ENCODE results near the gene VPS33B.

Gene VPS33B

DNA sequence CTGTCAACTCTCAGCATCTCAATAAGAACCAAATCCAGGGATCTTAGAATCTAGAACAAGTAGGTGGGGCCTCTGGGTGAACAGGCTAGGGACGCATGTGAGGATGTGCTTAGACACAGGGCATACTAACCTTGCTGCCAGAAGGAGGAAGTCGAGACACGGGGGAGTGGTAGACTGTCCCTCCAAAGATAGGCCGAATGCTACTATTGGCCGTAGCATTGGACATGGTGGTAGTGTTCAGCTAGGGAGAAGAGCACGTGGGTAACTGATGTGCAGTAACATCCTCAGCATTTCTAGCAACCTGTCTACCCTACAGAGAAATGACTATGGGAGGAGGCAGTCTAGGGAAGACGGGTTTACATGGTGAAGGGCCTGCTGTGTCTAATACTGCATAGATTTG, 52.1 kb downstream of the VPS33B start:
- Histone ChIP-seq H3K4me2 (ENCODE audit: low read length) (no peak overlapping the region), H3K4me1 (ENCODE audit: control insufficient read depth, insufficient read depth, low read length) (no peaks in the 10 kb centered on the region), H3K9me3 (replicated peaks; ENCODE audit: low read length) (no peaks in the 10 kb centered on the region), H3K27me3 (ENCODE audit: control insufficient read depth, insufficient read depth, low read length) (no peaks in the 10 kb centered on the region), H3K36me3 (ENCODE audit: insufficient read depth, low read length) (peaks cover 43% of the 10 kb centered on the region), H3K9ac (ENCODE audit: low read depth, low read length) (no peak overlapping the region), H3K4me3 (ENCODE audit: low read length) (no peak overlapping the region)

DNA sequence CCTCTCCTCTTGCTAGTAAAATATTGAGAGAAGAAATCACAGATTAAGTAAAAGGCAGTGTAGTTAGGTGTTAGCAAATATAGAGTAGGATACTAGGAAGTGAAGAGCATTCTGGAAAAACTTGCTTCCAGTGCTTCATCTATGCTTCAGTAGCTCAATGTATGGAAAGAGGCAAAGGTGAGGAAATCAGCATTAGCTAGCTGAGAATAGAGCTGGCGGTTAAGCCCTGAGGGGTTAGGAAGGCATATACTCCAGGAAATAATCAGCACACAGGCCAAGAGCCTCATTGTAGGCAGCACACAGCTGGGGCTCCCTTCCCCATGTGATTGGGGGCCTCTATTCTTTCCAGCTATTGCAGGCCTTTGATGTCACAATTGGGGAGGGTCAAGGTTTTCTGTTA, 54.0 kb downstream of the VPS33B start:
- Histone ChIP-seq H3K27me3 (ENCODE audit: control insufficient read depth, insufficient read depth, low read length) (no peaks in the 10 kb centered on the region), H3K4me3 (ENCODE audit: low read length) (no peak overlapping the region), H3K4me2 (ENCODE audit: low read length) (no peak overlapping the region), H3K4me1 (ENCODE audit: control insufficient read depth, insufficient read depth, low read length) (no peaks in the 10 kb centered on the region), H3K9ac (ENCODE audit: low read depth, low read length) (no peak overlapping the region), H3K9me3 (replicated peaks; ENCODE audit: low read length) (no peaks in the 10 kb centered on the region), H3K36me3 (ENCODE audit: insufficient read depth, low read length) (peaks cover 47% of the 10 kb centered on the region)

DNA sequence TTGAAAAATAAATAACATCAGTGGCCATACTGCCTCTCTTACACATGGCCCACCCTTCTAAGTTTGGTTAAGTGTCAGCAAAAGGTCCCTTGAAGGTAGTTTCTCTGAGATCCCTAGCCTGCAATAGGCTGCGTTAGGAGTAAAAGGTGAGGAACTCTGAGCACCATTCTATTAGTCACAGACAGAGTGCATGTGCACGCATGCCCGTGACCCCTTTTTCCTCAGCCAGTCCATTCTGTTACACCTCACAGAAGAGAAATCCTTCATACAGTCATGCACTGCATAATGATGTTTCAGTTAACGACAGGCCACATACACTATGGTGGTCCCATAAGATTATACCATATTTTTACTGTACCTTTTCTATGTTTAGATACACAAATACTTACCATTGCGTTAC, 55.2 kb downstream of the VPS33B start:
- no peak overlapping the region for H3K4me3 ChIP-seq (ENCODE audit: low read length)
- no peaks in the 10 kb centered on the region for H3K4me1 ChIP-seq (ENCODE audit: control insufficient read depth, insufficient read depth, low read length)
- H3K36me3 ChIP-seq (ENCODE audit: insufficient read depth, low read length), result peaks cover 56% of the 10 kb centered on the region

DNA sequence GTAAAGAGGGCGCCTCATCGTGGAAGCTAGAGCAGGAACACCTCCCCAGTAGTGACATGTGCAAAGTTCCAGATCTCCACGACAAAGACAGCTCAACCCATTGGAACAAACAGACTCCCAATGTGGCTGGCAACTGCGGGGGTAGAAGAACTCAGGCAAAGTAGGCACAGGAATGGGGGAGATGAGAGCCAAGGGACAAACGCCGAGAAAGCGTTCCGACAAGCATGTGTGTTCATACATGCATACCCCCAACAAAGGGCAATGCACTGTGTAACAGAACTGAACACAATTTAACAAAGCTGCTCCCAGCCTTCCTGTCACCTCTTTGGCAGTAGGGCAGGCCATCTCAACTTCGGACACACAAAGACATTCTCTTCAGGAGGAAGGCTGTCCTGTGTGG, 56.1 kb downstream of the VPS33B start:
- no peaks in the 10 kb centered on the region for H3K9me3 ChIP-seq (replicated peaks; ENCODE audit: low read length)
- H3K27me3 ChIP-seq (ENCODE audit: control insufficient read depth, insufficient read depth, low read length), result no peaks in the 10 kb centered on the region
- no peak overlapping the region for H3K4me3 ChIP-seq (ENCODE audit: low read length)
- no peaks in the 10 kb centered on the region for H3K4me1 ChIP-seq (ENCODE audit: control insufficient read depth, insufficient read depth, low read length)
- no peak overlapping the region for H3K9ac ChIP-seq (ENCODE audit: low read depth, low read length)
- no peak overlapping the region for H3K4me2 ChIP-seq (ENCODE audit: low read length)
- peaks cover 65% of the 10 kb centered on the region for H3K36me3 ChIP-seq (ENCODE audit: insufficient read depth, low read length)

More for the DNA sequence above, 55.2 kb downstream of the VPS33B start:
- Histone ChIP-seq H3K27me3 (ENCODE audit: control insufficient read depth, insufficient read depth, low read length) (no peaks in the 10 kb centered on the region), H3K4me2 (ENCODE audit: low read length) (no peak overlapping the region), H3K9ac (ENCODE audit: low read depth, low read length) (no peak overlapping the region), H3K9me3 (replicated peaks; ENCODE audit: low read length) (no peaks in the 10 kb centered on the region)

DNA sequence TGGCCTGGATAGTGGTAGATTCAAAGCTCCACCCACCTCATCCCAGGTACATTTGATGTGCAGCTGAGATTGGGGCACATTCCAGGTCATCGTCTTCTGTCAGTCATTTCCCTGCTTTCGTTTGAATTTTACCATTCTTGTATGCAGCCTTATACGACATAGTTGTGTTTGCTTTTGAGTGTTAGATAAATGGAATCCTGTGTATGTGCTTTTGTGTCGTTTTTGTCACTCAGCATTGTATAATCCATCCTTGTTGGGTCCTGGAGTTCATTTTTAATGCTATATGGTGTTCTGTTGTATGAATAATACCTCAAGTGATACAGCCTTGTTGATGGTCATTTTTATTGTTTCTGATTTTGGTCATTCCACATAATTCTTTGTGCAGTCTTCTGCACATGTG, 60.4 kb downstream of the VPS33B start:
- Histone ChIP-seq H3K4me3 (ENCODE audit: low read length) (no peak overlapping the region), H3K4me1 (ENCODE audit: control insufficient read depth, insufficient read depth, low read length) (peaks cover 28% of the 10 kb centered on the region), H3K27me3 (ENCODE audit: control insufficient read depth, insufficient read depth, low read length) (no peaks in the 10 kb centered on the region), H3K36me3 (ENCODE audit: insufficient read depth, low read length) (peaks cover 46% of the 10 kb centered on the region), H3K4me2 (ENCODE audit: low read length) (no peak overlapping the region), H3K9ac (ENCODE audit: low read depth, low read length) (no peak overlapping the region), H3K9me3 (replicated peaks; ENCODE audit: low read length) (no peaks in the 10 kb centered on the region)

DNA sequence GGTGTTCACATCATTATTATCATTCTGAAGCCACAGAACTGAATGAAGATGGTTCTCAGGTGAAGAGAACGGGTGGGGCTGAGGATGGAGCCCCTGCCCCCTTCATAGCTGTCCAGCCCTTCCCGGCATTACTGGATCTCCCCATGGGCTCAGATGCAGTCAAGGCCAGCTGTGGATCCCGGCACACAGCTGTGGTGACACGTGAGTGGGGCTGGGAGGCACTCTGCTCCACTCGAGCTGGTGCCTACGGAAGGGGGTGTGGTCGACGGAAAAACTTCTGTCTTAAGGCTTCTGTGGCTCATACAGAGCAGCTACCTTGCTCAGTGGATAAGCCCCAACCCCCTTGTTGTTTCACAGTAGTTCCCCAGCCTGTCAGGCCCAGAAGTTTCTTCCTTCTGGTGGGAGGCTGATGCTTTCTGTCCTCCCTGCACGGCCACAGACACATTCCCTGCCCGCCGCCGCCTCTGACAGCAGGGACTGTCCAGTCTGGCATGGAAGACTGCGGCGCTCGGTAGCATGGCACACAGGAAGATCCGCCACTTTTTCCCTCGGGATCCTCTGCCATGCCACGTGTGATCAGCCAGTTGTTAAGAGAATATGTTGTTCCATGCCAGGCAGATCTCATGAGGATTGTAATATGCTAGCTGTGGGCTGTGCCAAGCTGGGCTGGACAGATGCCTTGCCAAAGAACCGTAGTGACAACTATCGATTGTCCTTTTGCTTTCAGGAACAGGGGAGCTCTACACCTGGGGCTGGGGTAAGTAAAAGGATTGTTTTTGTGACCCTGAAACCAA, 61.9 kb downstream of the VPS33B start:
- H3K9ac ChIP-seq (ENCODE audit: low read depth, low read length), result no peak overlapping the region
- H3K9me3 ChIP-seq (replicated peaks; ENCODE audit: low read length), result no peaks in the 10 kb centered on the region
- no peaks in the 10 kb centered on the region for H3K27me3 ChIP-seq (ENCODE audit: control insufficient read depth, insufficient read depth, low read length)
- no peak overlapping the region for H3K4me2 ChIP-seq (ENCODE audit: low read length)
- peaks cover 35% of the 10 kb centered on the region for H3K36me3 ChIP-seq (ENCODE audit: insufficient read depth, low read length)
- H3K4me3 ChIP-seq (ENCODE audit: low read length), result no peak overlapping the region
- H3K4me1 ChIP-seq (ENCODE audit: control insufficient read depth, insufficient read depth, low read length), result peaks cover 38% of the 10 kb centered on the region

DNA sequence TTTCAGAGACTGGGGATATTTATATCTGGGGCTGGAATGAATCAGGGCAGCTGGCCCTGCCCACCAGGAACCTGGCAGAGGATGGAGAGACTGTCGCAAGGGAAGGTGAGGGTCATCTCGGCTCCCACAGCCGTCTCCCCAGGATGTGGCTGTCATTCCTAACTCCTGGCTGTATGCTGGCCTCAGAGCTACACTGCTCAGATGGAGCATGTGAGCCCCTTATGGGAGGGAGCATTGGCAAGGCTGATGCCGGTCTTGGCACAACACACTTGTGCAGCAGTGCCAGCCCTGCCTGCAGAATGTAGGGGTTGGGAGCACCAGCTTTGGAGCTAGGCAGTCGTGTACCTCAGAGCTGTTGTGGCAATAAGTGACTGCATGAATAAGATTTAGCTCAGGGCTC, 62.5 kb downstream of the VPS33B start:
- no peak overlapping the region for H3K4me2 ChIP-seq (ENCODE audit: low read length)
- no peak overlapping the region for H3K9ac ChIP-seq (ENCODE audit: low read depth, low read length)
- no peaks in the 10 kb centered on the region for H3K27me3 ChIP-seq (ENCODE audit: control insufficient read depth, insufficient read depth, low read length)
- no peak overlapping the region for H3K4me3 ChIP-seq (ENCODE audit: low read length)
- H3K4me1 ChIP-seq (ENCODE audit: control insufficient read depth, insufficient read depth, low read length), result peaks cover 42% of the 10 kb centered on the region
- peaks cover 35% of the 10 kb centered on the region for H3K36me3 ChIP-seq (ENCODE audit: insufficient read depth, low read length)
- no peaks in the 10 kb centered on the region for H3K9me3 ChIP-seq (replicated peaks; ENCODE audit: low read length)

DNA sequence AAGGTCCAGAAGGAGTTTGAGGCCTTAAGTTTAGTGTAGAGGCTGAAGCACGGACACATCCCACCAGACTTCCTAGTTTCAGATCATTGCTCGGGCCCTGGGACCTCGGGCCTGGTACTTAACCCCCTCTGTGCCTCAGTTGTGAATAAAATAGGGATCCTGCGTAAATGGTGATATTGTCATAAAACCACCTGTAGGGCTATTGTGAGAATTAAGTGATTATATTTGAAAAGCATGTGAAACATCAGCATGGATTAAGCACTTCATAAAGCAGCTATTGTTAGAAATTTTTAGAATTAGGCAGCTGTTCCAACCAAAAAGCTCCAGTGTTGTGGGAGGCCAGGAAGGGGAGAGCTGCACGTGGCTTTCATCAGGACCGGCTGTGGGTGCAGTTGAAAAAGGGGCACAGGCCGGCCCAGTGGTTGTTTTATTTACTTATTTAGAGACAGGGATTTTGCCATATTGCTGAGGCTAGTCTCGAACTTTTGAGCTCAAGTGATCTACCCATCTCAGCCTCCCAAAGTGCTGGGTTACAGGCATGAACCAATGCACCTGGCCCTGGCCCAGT, 63.3 kb downstream of the VPS33B start:
- Histone ChIP-seq H3K9ac (ENCODE audit: low read depth, low read length) (no peak overlapping the region), H3K9me3 (replicated peaks; ENCODE audit: low read length) (no peaks in the 10 kb centered on the region), H3K4me2 (ENCODE audit: low read length) (no peak overlapping the region), H3K36me3 (ENCODE audit: insufficient read depth, low read length) (peaks cover 35% of the 10 kb centered on the region), H3K4me3 (ENCODE audit: low read length) (no peak overlapping the region), H3K27me3 (ENCODE audit: control insufficient read depth, insufficient read depth, low read length) (no peaks in the 10 kb centered on the region), H3K4me1 (ENCODE audit: control insufficient read depth, insufficient read depth, low read length) (peaks cover 45% of the 10 kb centered on the region)

DNA sequence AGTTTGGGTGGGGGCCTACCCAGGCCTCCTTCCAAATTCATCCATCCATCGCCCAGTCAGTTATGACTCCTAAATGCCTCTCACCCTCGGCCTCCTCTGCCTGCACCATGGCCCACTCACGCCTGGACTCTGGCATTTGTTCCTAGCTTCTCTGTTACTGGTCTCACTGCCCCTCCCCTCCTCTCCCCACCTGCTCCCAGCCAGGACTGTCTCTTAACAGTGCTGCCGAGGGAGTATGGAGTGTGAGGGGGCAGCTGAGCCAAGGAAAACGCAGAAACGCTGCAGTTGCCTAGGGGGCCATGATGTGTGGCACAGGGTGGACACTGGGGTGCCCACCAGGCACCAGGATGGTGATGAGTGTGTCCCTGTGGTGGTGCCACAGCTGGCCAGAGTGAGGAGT, 64.6 kb downstream of the VPS33B start:
- Histone ChIP-seq H3K9ac (ENCODE audit: low read depth, low read length) (peak overlapping the region; percentile 96), H3K4me2 (ENCODE audit: low read length) (peak overlapping the region; percentile 96), H3K36me3 (ENCODE audit: insufficient read depth, low read length) (peaks cover 36% of the 10 kb centered on the region), H3K9me3 (replicated peaks; ENCODE audit: low read length) (no peaks in the 10 kb centered on the region), H3K4me1 (ENCODE audit: control insufficient read depth, insufficient read depth, low read length) (peaks cover 45% of the 10 kb centered on the region), H3K27me3 (ENCODE audit: control insufficient read depth, insufficient read depth, low read length) (no peaks in the 10 kb centered on the region), H3K4me3 (ENCODE audit: low read length) (peak overlapping the region; percentile 87)

DNA sequence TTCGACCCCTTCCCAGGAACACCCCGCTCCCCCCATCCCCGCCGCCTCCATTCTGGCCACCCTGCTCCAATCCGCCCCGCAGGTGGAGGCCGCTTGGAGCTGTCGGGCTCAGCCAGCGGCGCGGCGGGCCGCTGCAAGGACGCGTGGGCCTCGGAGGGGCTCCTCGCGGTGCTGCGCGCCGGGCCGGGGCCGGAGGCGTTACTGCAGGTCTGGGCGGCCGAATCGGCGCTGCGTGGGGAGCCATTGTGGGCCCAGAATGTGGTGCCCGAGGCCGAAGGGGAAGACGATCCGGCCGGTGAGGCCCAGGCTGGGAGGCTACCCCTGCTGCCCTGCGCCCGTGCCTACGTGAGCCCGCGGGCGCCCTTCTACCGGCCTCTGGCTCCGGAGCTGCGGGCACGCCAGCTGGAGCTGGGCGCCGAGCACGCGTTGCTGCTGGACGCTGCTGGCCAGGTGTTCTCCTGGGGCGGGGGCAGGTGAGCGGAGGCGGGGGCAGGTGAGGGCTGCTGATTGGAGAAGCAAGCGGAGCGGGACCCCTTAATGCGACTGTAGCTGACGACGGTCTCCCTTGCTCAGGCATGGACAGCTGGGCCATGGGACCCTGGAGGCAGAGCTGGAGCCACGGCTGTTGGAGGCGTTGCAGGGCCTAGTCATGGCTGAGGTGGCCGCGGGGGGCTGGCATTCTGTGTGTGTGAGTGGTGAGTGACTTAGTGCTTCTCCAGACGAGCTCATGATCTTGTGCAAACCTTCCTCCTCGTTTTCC, 65.2 kb downstream of the VPS33B start:
- Histone ChIP-seq H3K27me3 (ENCODE audit: control insufficient read depth, insufficient read depth, low read length) (no peaks in the 10 kb centered on the region), H3K36me3 (ENCODE audit: insufficient read depth, low read length) (peaks cover 34% of the 10 kb centered on the region), H3K9me3 (replicated peaks; ENCODE audit: low read length) (no peaks in the 10 kb centered on the region), H3K4me2 (ENCODE audit: low read length) (peak overlapping the region; percentile 96), H3K4me3 (ENCODE audit: low read length) (peak overlapping the region; percentile 87), H3K9ac (ENCODE audit: low read depth, low read length) (peak overlapping the region; percentile 96), H3K4me1 (ENCODE audit: control insufficient read depth, insufficient read depth, low read length) (peaks cover 45% of the 10 kb centered on the region)

DNA sequence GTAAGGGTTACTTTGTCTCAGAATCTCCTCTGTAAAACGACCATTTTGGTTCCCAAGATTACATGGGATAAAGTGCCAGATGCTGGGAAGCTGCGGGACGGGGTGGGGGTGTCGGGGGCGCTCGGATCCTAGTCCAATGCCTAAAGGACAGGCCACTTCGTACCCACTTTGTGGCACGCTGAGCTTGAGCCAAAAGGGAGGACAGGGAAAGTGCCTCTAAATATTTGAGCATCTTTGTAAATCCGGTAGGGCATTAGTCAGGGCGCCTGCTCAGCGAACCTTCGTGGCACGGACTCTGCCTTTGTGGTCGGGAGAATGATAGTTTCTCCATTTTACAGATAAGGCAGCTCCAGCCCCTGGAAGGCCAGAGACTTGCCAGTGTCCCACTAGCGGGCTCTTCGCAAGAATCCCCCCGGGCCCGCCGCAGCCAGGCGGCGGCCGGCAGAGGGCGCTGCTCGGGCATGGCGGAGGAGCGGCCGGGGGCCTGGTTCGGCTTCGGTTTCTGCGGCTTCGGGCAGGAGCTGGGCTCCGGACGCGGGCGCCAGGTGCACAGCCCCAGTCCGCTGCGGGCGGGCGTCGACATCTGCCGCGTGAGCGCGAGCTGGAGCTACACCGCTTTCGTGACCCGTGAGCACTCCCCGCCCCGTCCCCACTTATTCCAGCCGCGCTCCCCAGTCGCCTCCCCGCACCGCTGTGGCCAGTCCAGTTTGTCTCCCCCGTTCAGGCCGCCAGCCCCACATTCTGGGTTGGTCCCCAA, 65.9 kb downstream of the VPS33B start:
- Histone ChIP-seq H3K9me3 (replicated peaks; ENCODE audit: low read length) (no peaks in the 10 kb centered on the region), H3K4me1 (ENCODE audit: control insufficient read depth, insufficient read depth, low read length) (peaks cover 45% of the 10 kb centered on the region), H3K4me2 (ENCODE audit: low read length) (peak overlapping the region; percentile 96), H3K9ac (ENCODE audit: low read depth, low read length) (peak overlapping the region; percentile 96), H3K4me3 (ENCODE audit: low read length) (peak overlapping the region; percentile 87), H3K36me3 (ENCODE audit: insufficient read depth, low read length) (peaks cover 34% of the 10 kb centered on the region), H3K27me3 (ENCODE audit: control insufficient read depth, insufficient read depth, low read length) (no peaks in the 10 kb centered on the region)
